Activated T-helper 9 cell treated with anti-CD3 and anti-CD28 coated beads, Interleukin-2, amount 50 U/mL, for 16 hours (primary cell): Measurements from ENCODE around the gene CCDC80.
"Not testable (repeated sequence)": the region's sequence is repeated elsewhere in the genome, so short reads cannot be mapped to it uniquely, and the experiment has no call there.

Experiments used
- DNase-seq: peaks from one replicate; pipeline ENCODE4 v3.0.0-alpha.2; 2020; ENCODE audit warnings: low read depth

CCDC80 gene

GRCh38 chr3:112640930-112641801, at the start of gene CCDC80:
Gene CCDC80 (minus strand): TSS chr3:112641143. CDS start chr3:112639905, 1,238 bp downstream.
- no peak for DNase-seq

- DNase-seq = no peak
Observed at GRCh38 chr3:112689989-112690388, 49.0 kb upstream of the CCDC80 start.

- DNase-seq = no peak
Observed at GRCh38 chr3:112689385-112689784, 48.4 kb upstream of the CCDC80 start.

GRCh38 chr3:112688819-112689218, 47.9 kb upstream of the CCDC80 start:
- no peak for DNase-seq

GRCh38 chr3:112688085-112688769, 47.3 kb upstream of the CCDC80 start:
- no peak for DNase-seq

- no peak for DNase-seq
Observed at GRCh38 chr3:112687616-112688015, 46.7 kb upstream of the CCDC80 start.

- DNase-seq = no peak
Observed at GRCh38 chr3:112687211-112687610, 46.3 kb upstream of the CCDC80 start.

GRCh38 chr3:112685956-112686799, 45.2 kb upstream of the CCDC80 start:
- no peak for DNase-seq

- DNase-seq = no peak
Observed at GRCh38 chr3:112685420-112685819, 44.5 kb upstream of the CCDC80 start.

GRCh38 chr3:112682361-112682760, 41.4 kb upstream of the CCDC80 start:
- no peak for DNase-seq

GRCh38 chr3:112681822-112682325, 40.9 kb upstream of the CCDC80 start:
- no peak for DNase-seq

GRCh38 chr3:112676659-112677234, 35.8 kb upstream of the CCDC80 start:
- DNase-seq = peak; percentile 75

- no peak for DNase-seq
Observed at GRCh38 chr3:112675943-112676535, 35.1 kb upstream of the CCDC80 start.

GRCh38 chr3:112675349-112675748, 34.4 kb upstream of the CCDC80 start:
- no peak for DNase-seq

GRCh38 chr3:112672716-112673541, 32.0 kb upstream of the CCDC80 start:
- no peak for DNase-seq

- DNase-seq = no peak
Observed at GRCh38 chr3:112671930-112672715, 31.2 kb upstream of the CCDC80 start.

GRCh38 chr3:112670824-112671223, 29.9 kb upstream of the CCDC80 start:
- no peak for DNase-seq

- DNase-seq = no peak
Observed at GRCh38 chr3:112667599-112667998, 26.7 kb upstream of the CCDC80 start.

- DNase-seq = not testable (repeated sequence)
Observed at GRCh38 chr3:112665009-112665408, 24.1 kb upstream of the CCDC80 start.

- DNase-seq = no peak
Observed at GRCh38 chr3:112656043-112656442, 15.1 kb upstream of the CCDC80 start.
